HG03159 (cell line): ENCODE results near the gene CCT4.
"Not testable (repeated sequence)": the region's sequence is repeated elsewhere in the genome, so short reads cannot be mapped to it uniquely, and the experiment has no call there.

Source experiments
- ATAC-seq: cut with Tn5 transposase; IDR thresholded peaks from one replicate; pipeline ENCODE4 v1.9.1; 2021; ENCODE audit warnings: mild to moderate bottlenecking, moderate library complexity; ENCODE audit not compliant: unreplicated experiment

The CCT4 gene

GRCh38 chr2:61882850-61883249 lies 5.6 kb downstream of the CCT4 start:
- no peak for ATAC-seq

DNA sequence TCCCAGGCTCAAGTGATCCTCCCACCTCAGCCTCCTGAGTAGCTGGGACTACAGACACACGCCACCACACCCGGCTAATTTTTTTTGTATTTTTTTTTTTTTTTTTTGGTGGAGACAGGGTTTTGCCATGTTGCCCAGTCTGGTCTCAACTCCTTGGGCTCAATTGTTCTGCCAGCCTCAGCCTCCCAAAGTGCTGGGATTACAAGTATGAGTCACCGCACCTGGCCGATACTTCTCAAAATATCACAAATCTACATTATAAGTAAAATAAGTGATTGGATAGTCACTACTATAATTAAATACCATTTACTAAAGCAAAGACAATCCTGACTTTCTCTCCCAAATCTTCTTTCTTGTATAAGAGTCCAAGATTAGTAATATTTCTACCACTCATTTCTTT lies 9.1 kb downstream of the CCT4 start:
- not testable (repeated sequence) for ATAC-seq

DNA sequence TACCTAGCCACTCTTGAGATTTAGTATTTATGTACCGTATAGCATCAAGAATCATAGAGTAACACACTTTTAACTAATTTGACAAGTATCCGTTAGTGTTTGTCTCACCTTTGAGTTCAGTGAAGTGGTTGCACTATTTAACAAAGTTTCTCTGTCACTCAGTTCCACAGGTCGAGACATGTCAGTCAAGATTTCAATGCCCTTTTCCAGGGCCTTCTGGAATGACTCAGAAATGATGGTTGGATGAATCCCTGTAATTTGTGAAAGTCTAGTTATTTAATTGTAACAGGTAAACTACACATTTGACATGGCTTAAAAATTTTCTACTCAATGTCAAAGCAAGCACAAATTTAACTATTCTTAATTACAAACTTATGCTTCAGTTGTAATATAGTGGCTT lies 9.7 kb downstream of the CCT4 start:
- ATAC-seq = no peak

GRCh38 chr2:61877571-61878245 lies 10.7 kb downstream of the CCT4 start:
- no peak for ATAC-seq

- no peak for ATAC-seq
Observed at GRCh38 chr2:61876400-61876799, 12.1 kb downstream of the CCT4 start.

GRCh38 chr2:61866482-61867089 lies 21.9 kb downstream of the CCT4 start:
- not testable (repeated sequence) for ATAC-seq

DNA sequence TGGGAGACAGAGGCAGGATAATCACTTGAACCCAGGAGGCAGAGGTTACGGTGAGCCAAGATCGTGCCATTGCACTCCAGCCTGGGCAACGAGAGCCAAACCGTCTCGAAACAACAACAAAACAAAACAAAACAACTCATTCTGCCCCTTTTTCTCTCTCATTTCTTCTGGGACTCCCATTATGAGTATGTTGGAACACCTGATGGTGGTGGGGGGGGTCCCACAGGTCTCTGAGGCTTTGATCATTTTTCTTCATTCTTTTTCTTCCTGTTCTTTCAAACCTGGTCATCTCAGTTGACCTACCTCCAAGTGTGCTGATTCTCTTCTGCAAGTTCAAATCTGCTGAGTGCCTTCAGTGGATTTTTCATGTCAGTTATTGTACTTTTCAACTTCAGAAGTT lies 26.4 kb downstream of the CCT4 start:
- no peak for ATAC-seq

- ATAC-seq = no peak
Observed at GRCh38 chr2:61857224-61857623, 31.2 kb downstream of the CCT4 start.

GRCh38 chr2:61855318-61855613 lies 33.2 kb downstream of the CCT4 start:
- ATAC-seq = no peak

DNA sequence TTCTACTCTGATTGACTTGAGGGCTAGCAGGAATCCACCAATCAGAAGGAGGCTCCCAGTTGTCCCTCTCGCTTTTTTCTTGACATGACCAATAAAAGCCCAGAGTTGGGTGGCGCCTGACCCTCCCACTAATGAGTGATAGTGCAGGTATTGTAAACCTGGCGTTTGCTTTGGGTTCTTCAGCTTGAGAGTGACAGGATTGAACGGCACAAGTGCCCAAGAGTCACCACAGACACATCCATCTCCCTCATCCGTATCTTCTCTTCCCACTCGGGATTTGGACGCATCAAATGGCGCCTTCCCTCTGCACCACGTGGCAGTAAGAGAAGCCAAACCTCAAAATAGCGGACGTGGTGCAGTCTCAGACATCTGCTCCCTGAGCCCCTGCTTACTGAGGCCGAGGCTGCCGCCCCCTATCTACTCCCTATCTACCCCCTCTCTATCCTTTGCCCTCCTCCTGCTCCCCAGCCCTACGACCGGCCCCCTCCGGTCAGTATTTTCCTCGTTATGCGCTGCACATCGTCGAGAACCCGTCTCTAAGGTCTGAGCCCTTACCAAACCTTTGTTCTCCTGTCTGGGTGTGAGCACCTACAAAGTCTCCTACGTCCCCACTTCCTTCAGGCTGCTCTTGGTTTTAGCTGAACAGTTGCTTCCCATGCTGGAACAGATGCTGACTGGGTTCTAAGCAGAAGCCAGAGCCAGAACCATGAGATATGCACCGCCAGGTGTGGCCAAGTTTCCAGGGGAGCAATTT lies 33.7 kb downstream of the CCT4 start:
- peak; percentile 95 for ATAC-seq

DNA sequence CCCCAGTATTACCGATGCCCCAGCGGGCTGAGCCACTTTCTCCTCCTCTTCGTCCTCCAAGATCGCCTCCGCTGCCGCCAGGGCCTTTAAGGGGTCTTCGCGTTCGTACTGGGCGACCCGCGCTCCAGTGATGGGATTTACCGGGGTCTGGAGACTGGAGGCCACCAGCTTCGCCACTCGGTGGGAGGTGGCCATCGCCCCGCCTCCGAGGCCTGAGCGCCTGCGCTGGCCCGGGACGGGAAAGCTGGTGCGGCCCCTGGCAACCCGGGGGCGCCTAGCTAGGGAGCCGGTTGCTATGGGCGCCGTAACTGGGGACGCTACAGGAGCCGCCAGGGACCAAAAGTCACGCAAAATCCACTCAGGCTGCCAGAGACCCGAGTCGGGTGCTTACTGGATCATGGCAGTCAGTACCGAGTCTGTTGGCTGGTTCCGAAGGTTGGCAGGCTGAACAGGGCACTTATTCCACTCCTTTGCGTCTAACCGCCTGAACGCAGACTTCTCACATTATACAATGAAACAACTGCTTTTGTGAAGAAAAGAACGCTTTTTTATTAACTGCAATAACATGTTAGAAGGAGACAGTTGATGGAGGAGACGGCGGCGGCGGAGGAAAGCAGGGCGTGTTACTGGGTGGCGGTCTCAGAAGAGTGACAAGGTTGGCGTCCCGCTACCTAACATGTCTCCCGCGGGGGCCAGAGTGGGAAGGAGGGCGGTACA lies 34.5 kb downstream of the CCT4 start, which contains the start of gene FAM161A:
TSS of gene FAM161A (minus strand) at position 214 of the 717 bp plus-strand sequence. CDS start at position 195, 19 bp downstream.
- peak; percentile 67 for ATAC-seq

- ATAC-seq = peak; percentile 44
Observed at GRCh38 chr2:61853086-61853846, 35.2 kb downstream of the CCT4 start.

- ATAC-seq = not testable (repeated sequence)
Observed at GRCh38 chr2:61851270-61851669, 37.2 kb downstream of the CCT4 start.

DNA sequence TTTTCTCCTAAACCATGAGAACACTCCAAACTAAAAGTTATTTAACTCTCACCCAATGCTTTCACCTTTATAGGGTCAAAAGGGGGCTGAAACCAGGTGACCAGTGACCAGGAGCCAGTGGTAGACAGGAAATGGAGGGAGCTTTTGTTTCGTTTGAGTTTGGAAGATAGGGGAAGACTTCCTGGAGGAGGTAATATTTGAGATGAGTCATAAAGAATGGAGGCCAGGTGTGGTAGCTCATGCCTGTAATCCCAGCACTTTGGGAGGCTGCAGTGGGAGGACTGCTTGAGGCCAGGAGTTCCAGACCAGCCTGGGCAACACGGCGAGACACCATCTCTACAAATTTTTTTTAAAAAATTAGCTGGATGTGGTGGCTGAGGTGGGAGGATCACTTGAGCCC lies 43.1 kb downstream of the CCT4 start:
- no peak for ATAC-seq

DNA sequence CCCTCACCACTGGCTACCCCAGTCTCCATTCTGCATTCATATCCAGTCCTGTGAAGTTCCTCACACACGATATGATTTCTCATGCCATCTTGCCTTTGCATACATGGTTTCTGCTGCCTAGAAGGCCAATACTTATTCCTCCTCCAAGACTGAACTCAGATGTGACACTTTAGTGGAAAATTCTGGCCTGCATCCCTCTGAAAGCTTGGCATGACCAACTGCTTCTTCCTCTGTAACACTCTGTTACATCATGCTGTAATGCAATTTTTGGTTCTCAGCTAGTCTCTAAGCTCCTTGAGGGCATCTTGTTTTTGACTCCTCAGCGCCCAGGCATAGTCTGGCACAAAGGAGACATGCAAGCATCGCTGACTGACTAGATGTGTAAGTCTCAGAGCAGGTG lies 47.2 kb downstream of the CCT4 start:
- ATAC-seq = no peak

DNA sequence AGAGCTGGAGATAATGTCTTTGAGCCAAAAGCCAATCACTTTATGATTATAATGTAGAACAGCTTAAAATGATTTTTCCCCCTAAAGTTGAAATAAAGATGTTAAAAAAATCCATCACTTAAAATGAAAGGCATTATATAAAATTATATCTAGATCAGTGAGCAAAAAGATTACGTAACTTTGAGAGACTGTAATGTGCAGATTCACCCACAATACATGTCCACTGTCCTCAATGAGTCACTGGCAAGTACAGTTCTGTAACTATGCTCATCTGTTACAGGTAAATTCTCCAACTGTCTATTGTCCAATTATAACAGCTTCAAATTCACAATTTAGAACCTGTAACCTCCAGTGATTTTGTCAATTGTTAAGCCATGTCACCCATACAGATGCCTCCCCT lies 53.6 kb downstream of the CCT4 start:
- no peak for ATAC-seq

DNA sequence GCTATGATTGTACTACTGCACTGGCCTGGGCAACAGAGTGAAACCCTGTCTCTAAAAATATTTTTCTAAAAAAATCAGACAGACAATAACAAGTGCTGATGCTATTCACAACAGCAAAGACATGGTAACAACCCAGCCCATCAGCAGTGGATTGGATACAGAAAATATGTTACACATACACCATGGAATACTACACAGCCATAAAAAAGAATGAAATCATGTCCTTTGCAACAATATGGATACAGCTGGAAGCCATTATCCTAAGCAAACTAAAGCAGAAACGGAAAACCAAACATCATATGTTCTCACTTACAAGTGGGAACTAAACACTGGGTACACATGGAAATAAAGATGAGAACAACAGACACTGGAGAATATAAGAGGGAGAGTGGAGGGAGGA lies 54.5 kb downstream of the CCT4 start:
- no peak for ATAC-seq

DNA sequence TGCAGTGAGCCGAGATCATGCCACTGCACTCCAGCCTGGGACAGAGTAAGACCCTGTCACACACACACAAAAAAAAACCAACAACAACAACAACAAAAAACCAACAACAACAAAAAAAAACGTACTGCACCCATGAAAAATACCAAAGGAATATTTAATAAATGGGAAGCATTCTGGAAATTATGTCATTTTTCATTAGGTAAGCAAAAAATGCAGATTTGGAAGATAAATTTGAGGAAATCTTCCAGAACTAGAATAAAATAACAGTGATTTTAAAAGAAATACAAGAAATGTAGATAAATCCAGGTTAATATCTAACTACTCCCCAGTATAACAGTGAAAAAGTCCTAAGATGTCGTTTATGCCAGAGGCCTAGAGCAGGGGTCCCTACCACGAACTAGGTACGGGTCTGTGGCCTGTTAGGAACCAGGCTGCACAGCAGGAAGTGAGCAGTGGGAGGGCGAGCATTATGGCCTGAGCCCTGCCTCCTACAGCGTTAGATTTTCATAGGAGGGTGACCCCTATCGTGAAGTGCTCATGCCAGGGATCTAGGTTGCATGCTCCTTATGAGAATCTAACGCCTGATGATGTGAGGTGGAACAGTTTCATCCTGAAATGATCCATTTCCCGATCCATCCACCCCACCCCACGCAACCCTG lies 56.1 kb downstream of the CCT4 start:
- ATAC-seq = no peak

GRCh38 chr2:61822255-61822654 lies 66.2 kb downstream of the CCT4 start:
- ATAC-seq = no peak
